Breast epithelium (tissue), 4 donors: ENCODE data around the gene CAMK2A. TPM values are rescaled to one million over a fixed set of nuclear protein-coding genes. Genes with fewer than 3 reads are reported as not detected.

ENCODE experiments used
- DNase-seq, 2 donors: peaks; one replicate each; pipeline ENCODE4 v3.0.0-alpha.2; 2019; ENCODE audit warnings: low spot score in 2 of 2
- H3K27ac ChIP-seq, 2 donors: fragments of 200-600 bp; sonication (generic) in 1 of 2; one replicate each; pipeline ENCODE4 v1.5.1; 2016 to 2019; ENCODE audit warnings: mild to moderate bottlenecking in 1 of 2
- H3K27me3 ChIP-seq, 2 donors: fragments of 200-600 bp; sonication (generic) in 1 of 2; one replicate each; pipeline versions ENCODE4 v1.5.1 to v1.6.0; 2017 to 2019; ENCODE audit warnings: control low read depth in 1 of 2, mild to moderate bottlenecking in 1 of 2
- H3K36me3 ChIP-seq: fragments of 200-600 bp; one replicate; pipeline ENCODE4 v1.5.1; 2019
- H3K4me1 ChIP-seq, 2 donors: fragments of 200-600 bp; sonication (generic); one replicate each; pipeline ENCODE4 v1.5.1; 2016 to 2019; ENCODE audit warnings: control low read depth in 1 of 2
- H3K4me3 ChIP-seq, 3 donors: fragments of 200-600 bp; sonication (generic); 1 replicate in 2 of 3; 2 replicates in 1 of 3; pipeline ENCODE4 v1.5.1; 2016 to 2019; ENCODE audit warnings: mild to moderate bottlenecking in 3 of 3, moderate library complexity in 2 of 3
- H3K9me3 ChIP-seq, 2 donors: fragments of 200-600 bp; sonication (generic) in 1 of 2; one replicate each; pipeline ENCODE4 v1.5.1; 2016 to 2019; ENCODE audit warnings: control low read depth in 1 of 2
- CTCF ChIP-seq, 3 donors: fragments of 450-650 bp; IDR thresholded peaks; one replicate each; pipeline ENCODE4 v1.5.1; 2016 to 2017; ENCODE audit warnings: antibody characterized with exemption in 3 of 3, mild to moderate bottlenecking in 3 of 3, moderate library complexity in 3 of 3
- POLR2A ChIP-seq: fragments of 450-650 bp; IDR thresholded peaks from one replicate; pipeline ENCODE4 v1.6.1; 2016; ENCODE audit warnings: antibody characterized with exemption, mild to moderate bottlenecking, moderate library complexity
- POLR2AphosphoS5 ChIP-seq, 3 donors: sonication (generic); formaldehyde crosslinking; IDR thresholded peaks; one replicate each; pipeline ENCODE4 v1.6.1; 2017; ENCODE audit warnings: antibody characterized with exemption in 3 of 3
- intact Hi-C: fragments of 100-400 bp; cut with DNase I; formaldehyde crosslinking; loops from one replicate; pipeline ENCODE4 v1.15.1; 2023; ENCODE audit warnings: low total_unique reads
- total RNA-seq, 3 donors: library from RNA; depleted of rRNA; stranded (reverse); fragments of >200 nt; gene quantifications; one replicate each; pipeline ENCODE4 v1.1.0, GENCODE V29; 2016

CAMK2A gene
- total RNA-seq, 3 donors from 2014 or later: under 0.01 TPM; not detected in 2

- Histone ChIP-seq H3K27ac (no peak overlapping the region), H3K9me3 (no peaks in the 10 kb centered on the region), H3K4me1 (no peaks in the 10 kb centered on the region), H3K4me3 (no peak overlapping the region), H3K27me3 (peaks cover 0 to 5% of the 10 kb centered on the region in 2 donors), H3K36me3 (no peaks in the 10 kb centered on the region)
- intact Hi-C loops: no loop called here
- no peak for TF ChIP-seq POLR2AphosphoS5 (IDR thresholded peaks at IDR 0.05)
- no peak for TF ChIP-seq CTCF (IDR thresholded peaks at IDR 0.05)
- TF ChIP-seq POLR2A: no peak
- no peak for DNase-seq
Observed at GRCh38 chr5:150307617-150308426, 18.2 kb upstream of the CAMK2A start.

GRCh38 chr5:150306775-150307174, 17.2 kb upstream of the CAMK2A start:
- no peak for DNase-seq
- H3K27ac ChIP-seq: no peak overlapping the region

GRCh38 chr5:150305557-150305956, 16.0 kb upstream of the CAMK2A start:
- no peak for TF ChIP-seq POLR2AphosphoS5 (IDR thresholded peaks at IDR 0.05)
- H3K4me3 ChIP-seq: no peak overlapping the region
- H3K9me3 ChIP-seq: no peaks in the 10 kb centered on the region
- no peaks in the 10 kb centered on the region for H3K36me3 ChIP-seq
- DNase-seq: no peak
- no peak overlapping the region for H3K27ac ChIP-seq
- H3K27me3 ChIP-seq: peaks cover 0 to 9% of the 10 kb centered on the region in 2 donors
- intact Hi-C loops: no loop called here
- no peaks in the 10 kb centered on the region for H3K4me1 ChIP-seq

More at GRCh38 chr5:150306775-150307174, 17.2 kb upstream of the CAMK2A start:
- H3K4me3 ChIP-seq: no peak overlapping the region
- intact Hi-C loops: no loop called here
- peaks cover 0 to 9% of the 10 kb centered on the region in 2 donors for H3K27me3 ChIP-seq
- no peaks in the 10 kb centered on the region for H3K4me1 ChIP-seq
- TF ChIP-seq POLR2AphosphoS5 (IDR thresholded peaks at IDR 0.05) (no peak), POLR2A (no peak), CTCF (IDR thresholded peaks at IDR 0.05) (no peak)
- no peaks in the 10 kb centered on the region for H3K9me3 ChIP-seq
- H3K36me3 ChIP-seq: no peaks in the 10 kb centered on the region

- intact Hi-C loops: no loop called here
- TF ChIP-seq CTCF (IDR thresholded peaks at IDR 0.05) (no peak), POLR2AphosphoS5 (IDR thresholded peaks at IDR 0.05) (no peak)
- DNase-seq: no peak
- H3K9me3 ChIP-seq: no peaks in the 10 kb centered on the region
- H3K4me1 ChIP-seq: no peaks in the 10 kb centered on the region
- no peak overlapping the region for H3K4me3 ChIP-seq
- no peaks in the 10 kb centered on the region for H3K36me3 ChIP-seq
- H3K27ac ChIP-seq: no peak overlapping the region
- peaks cover 0 to 9% of the 10 kb centered on the region in 2 donors for H3K27me3 ChIP-seq
Observed at GRCh38 chr5:150305095-150305494, 15.5 kb upstream of the CAMK2A start.

GRCh38 chr5:150304481-150305081, 15.0 kb upstream of the CAMK2A start:
- Histone ChIP-seq H3K9me3 (no peaks in the 10 kb centered on the region), H3K36me3 (no peaks in the 10 kb centered on the region), H3K27ac (no peak overlapping the region), H3K27me3 (peaks cover 0 to 9% of the 10 kb centered on the region in 2 donors), H3K4me1 (no peaks in the 10 kb centered on the region), H3K4me3 (no peak overlapping the region)
- no peak for DNase-seq
- no peak for TF ChIP-seq CTCF (IDR thresholded peaks at IDR 0.05)
- no peak for TF ChIP-seq POLR2A
- no peak for TF ChIP-seq POLR2AphosphoS5 (IDR thresholded peaks at IDR 0.05)
- intact Hi-C loops: no loop called here
